Stimulated activated CD8-positive, alpha-beta memory T cell treated with anti-CD3 and anti-CD28 coated beads, Interleukin-7, amount 100 ng/mL, for 4 hours (primary cell): Measurements from ENCODE around the gene ERAS.

ENCODE experiments used
- DNase-seq, 2 donors: peaks; one replicate each; pipeline ENCODE4 v3.0.0-alpha.2; 2020; ENCODE audit warnings: low read depth in 2 of 2

Gene ERAS

GRCh38 chrX:48826135-48826875 lies at the start of gene ERAS:
ERAS (plus strand) TSS chrX:48826513; CDS start chrX:48829124, 2,611 bp downstream.
- no peak for DNase-seq

- no peak for DNase-seq
Observed at GRCh38 chrX:48776818-48777439, 49.4 kb upstream of the ERAS start.

- DNase-seq, result no peak
Observed at GRCh38 chrX:48779399-48779798, 46.9 kb upstream of the ERAS start.

GRCh38 chrX:48781705-48782104 lies 44.6 kb upstream of the ERAS start:
- DNase-seq, result no peak

- no peak for DNase-seq
Observed at GRCh38 chrX:48782216-48782615, 44.1 kb upstream of the ERAS start.

- no peak for DNase-seq
Observed at GRCh38 chrX:48782795-48783194, 43.5 kb upstream of the ERAS start.

GRCh38 chrX:48784726-48785125 lies 41.6 kb upstream of the ERAS start:
- DNase-seq, result no peak

- DNase-seq, result no peak
Observed at GRCh38 chrX:48785186-48785539, 41.1 kb upstream of the ERAS start.

- no peak for DNase-seq
Observed at GRCh38 chrX:48785540-48786214, 40.6 kb upstream of the ERAS start.

- no peak for DNase-seq
Observed at GRCh38 chrX:48786341-48786800, 39.9 kb upstream of the ERAS start, which contains the start of gene GATA1. GATA1 (plus strand) TSS chrX:48786590; CDS start chrX:48791110, 4,520 bp downstream.

GRCh38 chrX:48786825-48787504 lies 39.3 kb upstream of the ERAS start:
- no peak for DNase-seq

GRCh38 chrX:48787505-48788443 lies 38.5 kb upstream of the ERAS start:
- DNase-seq, result no peak

GRCh38 chrX:48789366-48790220 lies 36.7 kb upstream of the ERAS start:
- no peak for DNase-seq

GRCh38 chrX:48790477-48790876 lies 35.8 kb upstream of the ERAS start:
- DNase-seq, result no peak

GRCh38 chrX:48791063-48791820 lies 35.1 kb upstream of the ERAS start:
- no peak for DNase-seq

GRCh38 chrX:48792219-48792618 lies 34.1 kb upstream of the ERAS start:
- DNase-seq, result no peak

GRCh38 chrX:48793935-48794334 lies 32.4 kb upstream of the ERAS start:
- no peak for DNase-seq

- no peak for DNase-seq
Observed at GRCh38 chrX:48794340-48794910, 31.9 kb upstream of the ERAS start.

- DNase-seq, result no peak
Observed at GRCh38 chrX:48794911-48795515, 31.3 kb upstream of the ERAS start.
